HG03342 (cell line): ENCODE data around the gene TTC16.
A peak's percentile ranks its signal among the peaks of the same experiment; 100 is the strongest.

ENCODE experiments used
- ATAC-seq: cut with Tn5 transposase; IDR thresholded peaks from one replicate; pipeline ENCODE4 v1.9.1; 2021; ENCODE audit warnings: mild to moderate bottlenecking, moderate library complexity; ENCODE audit not compliant: unreplicated experiment

The TTC16 gene

DNA sequence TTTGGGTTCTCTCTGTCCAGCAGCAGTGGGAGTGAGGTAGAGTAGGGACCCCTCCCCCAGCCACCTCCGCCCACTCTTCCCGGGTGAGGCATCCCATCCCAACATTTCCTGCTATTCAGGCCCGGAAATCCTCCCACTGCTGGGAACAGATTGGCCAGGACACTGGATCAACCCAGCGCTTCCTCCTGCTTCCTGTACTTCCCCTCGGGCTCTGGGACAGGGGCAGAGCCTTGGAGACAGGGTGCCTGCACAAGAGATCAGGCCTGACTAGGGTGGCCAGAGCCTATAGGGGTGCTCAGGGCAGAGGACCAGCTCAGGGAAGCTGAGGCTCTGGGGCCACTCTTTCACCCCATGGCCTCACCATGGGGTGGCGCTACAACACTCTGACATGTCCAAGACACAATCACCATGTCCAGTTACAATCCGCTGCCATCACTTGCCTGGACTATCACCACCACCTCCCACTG lies 48.1 kb downstream of the TTC16 start:
- no peak for ATAC-seq

DNA sequence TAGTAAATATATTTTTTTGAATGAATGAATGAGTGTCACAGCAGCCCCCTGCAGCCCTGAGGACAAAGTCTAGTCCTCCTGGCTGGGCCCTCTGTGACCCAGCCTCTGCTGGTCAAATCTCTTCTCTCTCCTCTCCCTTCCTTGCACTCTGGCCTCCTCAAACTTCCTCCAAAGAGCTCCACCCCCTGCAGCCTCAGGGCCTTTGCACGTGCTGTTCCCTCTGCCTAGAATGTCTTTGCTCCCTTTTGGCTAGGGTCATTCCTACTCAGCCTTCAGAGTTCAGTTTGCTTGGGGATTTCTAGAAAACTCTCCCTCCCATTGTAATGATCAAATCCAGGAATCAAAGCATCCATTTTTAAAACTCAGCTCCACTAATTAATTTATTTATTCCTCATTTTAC lies 49.5 kb downstream of the TTC16 start:
- ATAC-seq: no peak

DNA sequence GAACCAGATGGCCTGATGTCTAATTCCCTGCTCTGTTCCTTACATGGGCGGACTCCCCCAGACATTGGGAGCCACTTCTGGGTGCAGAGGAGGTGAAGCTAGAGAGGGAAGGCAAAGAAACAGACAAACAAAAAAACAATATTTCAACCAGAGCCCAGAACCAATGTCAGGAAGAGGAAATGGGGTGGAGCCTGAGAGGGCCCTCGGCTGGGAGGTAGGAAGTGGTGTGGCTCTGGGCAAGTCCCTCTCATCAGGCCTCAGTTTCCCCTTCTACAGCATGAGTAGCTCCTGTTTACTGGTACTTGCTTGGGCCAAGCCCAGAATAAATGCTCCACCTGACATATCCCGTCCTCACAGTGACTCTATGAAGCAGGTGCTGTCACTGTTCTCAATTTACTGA lies 51.5 kb downstream of the TTC16 start:
- ATAC-seq: no peak

DNA sequence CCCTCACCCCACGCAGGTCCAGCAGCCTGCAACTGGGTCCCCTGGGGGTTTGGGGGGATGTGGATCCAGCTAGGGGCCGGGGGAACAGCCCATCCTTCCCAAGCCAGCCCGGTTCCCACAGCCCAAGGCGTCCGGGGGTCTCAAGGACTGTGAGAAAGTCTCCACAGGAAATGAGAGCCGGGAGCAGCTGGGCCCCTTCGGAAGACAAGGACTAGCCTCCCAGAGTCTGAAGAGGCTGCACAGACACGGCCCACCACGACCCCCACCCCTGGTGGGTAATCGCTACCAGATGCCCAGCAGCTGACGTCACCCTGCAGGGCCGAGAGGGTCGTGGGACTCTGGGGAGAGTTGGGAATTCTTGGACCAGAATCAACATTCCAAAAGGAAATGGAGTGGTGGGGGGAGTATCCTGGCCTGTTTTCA lies 52.0 kb downstream of the TTC16 start:
- ATAC-seq: no peak

DNA sequence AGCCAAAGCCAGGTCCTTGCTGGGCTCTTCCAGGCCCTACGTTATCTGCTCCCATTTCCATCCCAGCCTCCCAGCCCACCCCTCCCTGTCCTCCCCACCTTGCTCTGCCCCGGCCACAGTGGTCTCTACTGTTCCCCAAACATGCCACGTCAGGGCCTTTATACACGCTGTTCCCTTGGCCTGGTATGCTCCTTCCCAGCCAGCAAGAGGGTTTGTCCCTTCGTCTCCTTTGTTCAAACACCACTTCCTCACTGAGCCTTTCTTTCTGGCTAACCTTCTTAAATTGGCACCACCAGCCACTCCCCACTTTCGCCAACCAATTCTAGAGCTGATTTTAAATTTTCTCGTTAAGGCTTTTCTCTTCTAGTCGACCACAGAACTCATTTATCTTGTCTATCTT lies 52.8 kb downstream of the TTC16 start:
- ATAC-seq: no peak

- no peak for ATAC-seq
Measured at GRCh38 chr9:127769101-127769500, 53.2 kb downstream of the TTC16 start.

- no peak for ATAC-seq
Measured at GRCh38 chr9:127769929-127770582, 54.2 kb downstream of the TTC16 start.

- ATAC-seq: no peak
Measured at GRCh38 chr9:127770583-127770904, 54.7 kb downstream of the TTC16 start.

DNA sequence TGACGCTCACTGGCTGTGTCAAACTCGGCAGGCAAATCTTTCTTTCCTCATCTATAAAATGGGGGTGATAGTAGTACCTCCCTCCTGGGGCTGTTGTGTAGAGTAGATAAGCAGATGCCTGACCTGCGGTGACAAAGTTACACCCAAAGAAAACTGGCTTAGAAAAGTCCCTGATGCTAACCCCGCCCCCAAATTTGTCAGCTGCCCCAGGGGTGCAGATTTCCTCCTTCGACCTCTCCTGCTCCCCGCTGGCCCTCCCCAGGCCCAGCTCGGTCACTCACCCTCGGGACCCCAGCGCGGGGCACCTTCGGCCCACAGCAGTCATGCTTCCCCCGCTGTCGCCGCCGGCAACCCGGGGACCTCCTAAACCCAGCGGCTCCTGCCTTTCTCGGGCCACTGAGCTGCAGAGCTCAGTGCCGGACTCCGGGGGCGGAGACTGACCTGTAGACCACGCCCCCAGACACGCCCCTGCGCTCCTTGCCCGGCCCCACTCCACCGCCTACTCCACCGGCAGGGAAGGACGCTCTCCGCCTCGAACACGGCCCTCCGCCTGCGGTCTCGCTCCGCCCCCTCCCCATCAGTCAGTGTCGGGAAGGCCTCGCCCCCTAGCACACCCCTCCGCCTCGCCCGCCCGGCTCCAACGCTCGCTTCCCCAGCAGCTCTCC lies 55.2 kb downstream of the TTC16 start:
- ATAC-seq: peak; percentile 90

DNA sequence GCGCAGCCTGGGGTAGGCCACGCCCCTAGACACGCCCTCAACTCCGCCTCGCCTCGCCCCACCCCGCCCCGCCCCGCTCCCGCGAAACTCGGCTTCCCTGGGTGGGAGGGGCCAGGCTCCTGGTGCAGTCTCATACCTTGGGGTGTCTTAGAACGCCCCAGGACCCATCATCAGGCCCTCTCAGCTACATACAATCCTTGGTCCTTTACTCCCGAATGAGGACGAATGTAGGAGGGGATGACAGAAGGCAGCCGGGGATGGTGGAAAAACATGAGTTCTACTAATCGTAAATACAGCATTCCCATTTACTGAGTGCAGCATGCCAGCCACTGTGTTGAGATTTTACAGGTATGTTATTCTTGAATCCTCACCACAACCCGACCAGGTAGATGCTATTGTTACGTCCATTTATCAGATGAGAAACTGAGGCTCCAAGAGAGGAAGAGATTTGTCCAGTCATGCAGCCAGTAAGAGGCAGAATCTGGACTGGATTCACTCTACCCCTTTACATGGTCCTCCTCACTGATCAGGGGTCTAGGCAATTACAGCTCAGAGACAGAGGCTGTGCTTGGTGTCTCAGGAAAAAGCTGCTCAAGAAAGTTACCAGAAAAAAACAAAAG lies 55.8 kb downstream of the TTC16 start:
- ATAC-seq: no peak

- ATAC-seq: no peak
Measured at GRCh38 chr9:127772603-127773002, 56.7 kb downstream of the TTC16 start.

DNA sequence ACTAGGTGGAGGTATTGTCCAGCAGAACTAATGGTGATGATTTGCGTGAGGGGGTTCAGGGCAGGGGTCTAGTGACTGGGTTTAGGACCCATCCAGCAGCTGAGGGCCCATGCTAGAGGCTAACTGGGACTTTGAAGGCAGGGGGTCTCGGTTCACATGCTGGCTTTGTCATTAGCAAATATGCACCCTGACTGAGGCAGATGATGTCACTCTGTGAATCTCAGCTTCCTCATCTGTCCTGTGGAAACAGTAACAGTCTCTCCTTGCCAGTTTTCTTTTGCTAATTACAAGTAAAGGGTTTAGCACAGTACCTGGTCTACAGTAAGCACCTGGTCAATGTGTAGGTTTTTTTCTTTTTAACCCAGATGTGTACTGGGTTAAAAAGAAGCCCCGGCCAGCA lies 57.4 kb downstream of the TTC16 start:
- ATAC-seq: no peak

GRCh38 chr9:127773981-127774380 lies 58.1 kb downstream of the TTC16 start:
- ATAC-seq: no peak

DNA sequence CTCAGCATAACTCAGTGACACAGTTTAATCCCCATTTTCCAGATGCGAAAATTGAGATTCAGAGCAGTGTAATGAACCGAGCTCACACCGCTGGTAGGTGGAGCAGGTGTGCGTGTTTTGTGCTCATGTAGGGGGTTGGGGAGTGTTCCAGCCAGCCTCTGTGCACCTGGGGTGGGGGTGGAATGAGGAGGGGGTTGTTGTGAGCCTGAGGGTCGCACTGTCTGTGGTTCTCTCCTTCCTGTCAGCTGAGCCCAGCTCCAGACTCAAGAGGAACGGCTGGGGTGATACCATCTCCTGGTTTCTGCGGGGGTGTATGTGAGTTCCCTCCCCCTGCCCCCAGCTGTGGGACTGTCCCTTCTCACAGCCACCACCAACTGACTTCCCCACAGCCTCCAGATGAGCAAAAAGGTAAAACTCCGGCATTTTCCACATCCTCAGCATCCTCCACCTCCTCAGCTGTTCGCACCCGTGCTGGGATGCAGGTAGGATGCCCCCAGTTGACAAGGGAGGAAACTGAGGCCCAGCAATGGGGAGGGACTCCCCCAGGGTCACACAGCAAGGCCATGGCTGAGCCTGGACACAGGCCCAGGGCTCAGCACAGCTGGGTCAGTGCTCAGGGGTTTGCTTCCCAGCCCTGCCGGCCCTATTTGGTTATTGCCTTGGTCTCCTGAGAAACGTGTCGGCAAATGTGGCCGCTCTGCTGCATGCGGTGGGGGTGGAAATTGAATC lies 60.5 kb downstream of the TTC16 start:
- no peak for ATAC-seq

- no peak for ATAC-seq
Measured at GRCh38 chr9:127776924-127777289, 61.0 kb downstream of the TTC16 start.

- no peak for ATAC-seq
Measured at GRCh38 chr9:127777368-127777980, 61.6 kb downstream of the TTC16 start.

- ATAC-seq: no peak
Measured at GRCh38 chr9:127778280-127779135, 62.6 kb downstream of the TTC16 start, which contains the start of gene SH2D3C. Gene SH2D3C, minus strand, starts transcription at chr9:127778666. Its CDS starts 39 bp downstream, at chr9:127778627.

DNA sequence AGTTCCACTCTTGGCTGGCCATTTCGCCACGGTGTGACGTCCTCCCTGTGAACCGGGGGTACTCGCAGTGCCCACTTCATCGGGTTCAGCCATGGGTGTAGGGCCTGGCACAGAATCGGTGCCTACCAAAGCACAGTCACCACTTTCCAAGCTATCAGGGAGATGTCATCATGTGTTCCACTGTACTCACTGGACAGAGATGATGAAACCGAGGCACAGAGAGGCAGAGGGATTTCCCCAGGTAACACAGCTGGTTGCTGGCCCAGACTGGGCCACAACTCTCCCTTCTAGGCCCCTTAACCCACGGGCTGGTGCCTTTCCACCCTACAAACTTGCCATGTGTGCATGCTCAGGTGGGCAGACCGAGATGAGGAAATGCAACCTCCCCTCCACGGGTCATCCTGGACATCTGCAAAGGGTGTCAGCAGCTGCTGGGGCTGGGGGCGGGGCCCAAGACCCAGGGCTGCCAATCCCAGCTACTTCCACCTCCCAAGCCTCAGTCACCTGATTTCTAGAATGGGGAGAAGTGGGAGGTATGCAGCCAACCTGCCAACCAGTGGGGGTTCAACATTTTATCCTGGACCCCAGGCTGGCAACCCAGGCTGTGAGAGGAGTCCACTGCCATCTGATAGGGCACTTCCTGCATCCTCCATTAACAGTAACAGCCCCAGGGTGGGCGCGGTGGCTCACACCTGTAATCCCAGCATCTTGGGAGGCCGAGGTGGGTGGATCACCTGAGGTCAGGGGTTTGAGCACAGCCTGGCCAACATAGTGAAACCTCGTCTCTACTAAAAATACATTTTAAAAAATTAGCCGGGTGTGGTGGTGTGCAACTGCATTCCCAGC lies 63.5 kb downstream of the TTC16 start:
- no peak for ATAC-seq

DNA sequence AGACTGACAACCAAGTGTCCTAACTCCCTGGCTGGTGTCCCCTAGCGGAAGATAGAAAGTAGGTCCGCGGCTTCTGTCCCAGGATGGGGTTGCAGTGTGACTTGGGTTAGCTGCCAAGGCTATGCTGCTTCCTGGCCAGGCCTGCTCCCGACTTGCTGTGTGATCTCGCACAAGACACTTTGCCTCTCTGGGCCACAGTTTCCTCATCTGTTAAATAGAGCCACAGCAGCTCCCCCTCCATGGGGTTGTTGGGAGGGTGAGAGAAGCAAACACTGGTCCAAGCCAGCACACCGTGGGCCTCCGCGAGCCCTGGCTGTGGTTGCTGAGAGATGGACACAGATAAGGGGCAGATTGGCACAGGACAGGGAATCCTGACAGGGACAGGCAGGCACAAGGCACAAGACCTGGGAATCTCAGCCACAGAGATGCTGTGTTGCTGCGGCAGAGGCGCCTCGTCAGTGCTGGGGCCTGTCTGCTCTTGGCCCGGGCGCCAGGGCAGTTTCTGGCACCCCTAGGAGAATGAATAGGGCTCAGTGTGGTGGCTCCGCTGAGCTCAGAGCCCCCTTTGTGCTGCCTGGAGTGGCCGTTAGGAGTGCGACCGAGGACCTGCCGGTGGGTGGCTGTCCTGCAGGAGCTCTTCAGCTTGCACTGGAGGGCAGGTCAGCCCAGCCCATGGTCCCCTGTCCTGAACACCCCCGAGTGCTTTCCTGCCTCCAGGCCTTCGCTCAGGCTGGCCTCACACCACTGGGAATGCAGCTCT lies 64.4 kb downstream of the TTC16 start:
- no peak for ATAC-seq
